Neuronal stem cell (in vitro differentiated cells): ENCODE measurements around the gene ATP1A2.

Source experiments
- DNase-seq: peaks from one replicate; pipeline ENCODE4 v3.0.0-alpha.2; 2013; ENCODE audit warnings: low spot score
- H2AFZ ChIP-seq: one replicate; pipeline ENCODE4 v1.6.1; 2013; ENCODE audit warnings: mild to moderate bottlenecking, low read length, inconsistent platforms
- H2AK5ac ChIP-seq: 2 replicates; pipeline ENCODE4 v1.6.1; 2013; ENCODE audit warnings: low read depth, mild to moderate bottlenecking, inconsistent platforms, low read length, moderate library complexity, mixed read lengths
- H2BK120ac ChIP-seq: 2 replicates; pipeline ENCODE4 v1.6.1; 2013; ENCODE audit warnings: low read depth, mild to moderate bottlenecking, inconsistent platforms, low read length, moderate library complexity, mixed read lengths
- H2BK12ac ChIP-seq: one replicate; pipeline ENCODE4 v1.6.1; 2013; ENCODE audit warnings: low read length, inconsistent platforms
- H2BK15ac ChIP-seq: 2 replicates; pipeline ENCODE4 v1.6.1; 2013; ENCODE audit warnings: mild to moderate bottlenecking, low read length, inconsistent platforms, mixed read lengths
- H2BK5ac ChIP-seq: one replicate; pipeline ENCODE4 v1.6.1; 2013; ENCODE audit warnings: inconsistent platforms, mild to moderate bottlenecking, low read length, moderate library complexity
- H3K14ac ChIP-seq: one replicate; pipeline ENCODE4 v1.6.1; 2013; ENCODE audit warnings: low read length, inconsistent platforms
- H3K18ac ChIP-seq: 2 replicates; pipeline ENCODE4 v1.6.1; 2013; ENCODE audit warnings: low read length, inconsistent platforms
- H3K23ac ChIP-seq: 2 replicates; pipeline ENCODE4 v1.6.1; 2013; ENCODE audit warnings: low read depth, mild to moderate bottlenecking, mixed read lengths, low read length, inconsistent platforms; ENCODE audit not compliant: poor library complexity
- H3K27ac ChIP-seq: replicated peaks from 3 replicates; pipeline ENCODE4 v1.5.1; 2013; ENCODE audit warnings: low read length, inconsistent platforms
- H3K27me3 ChIP-seq, 3 experiments: 2 replicates each; pipeline ENCODE4 v1.6.1; 2013; ENCODE audit warnings: low read length in 3 of 3, mild to moderate bottlenecking in 2 of 3, inconsistent platforms in 1 of 3, low read depth in 1 of 3, mixed read lengths in 1 of 3, moderate library complexity in 1 of 3; ENCODE audit not compliant: control insufficient read depth in 3 of 3, insufficient read depth in 3 of 3
- H3K36me3 ChIP-seq, 2 donors: replicated peaks in 1 of 2; 2 replicates each; pipeline ENCODE4 v1.6.1; 2013; ENCODE audit warnings: low read length in 2 of 2; ENCODE audit not compliant: control insufficient read depth in 2 of 2, insufficient read depth in 2 of 2
- H3K4ac ChIP-seq: 2 replicates; pipeline ENCODE4 v1.6.1; 2013; ENCODE audit warnings: inconsistent platforms, mild to moderate bottlenecking, low read length, moderate library complexity
- H3K4me1 ChIP-seq, 2 donors: 1 replicate in 1 of 2; 2 replicates in 1 of 2; pipeline ENCODE4 v1.6.1; 2013; ENCODE audit warnings: low read length in 2 of 2, low read depth in 1 of 2; ENCODE audit not compliant: control insufficient read depth in 2 of 2, insufficient read depth in 1 of 2
- H3K4me2 ChIP-seq: one replicate; pipeline ENCODE4 v1.6.1; 2013; ENCODE audit warnings: mild to moderate bottlenecking, low read length, inconsistent platforms; ENCODE audit not compliant: insufficient read depth, poor library complexity, severe bottlenecking
- H3K4me3 ChIP-seq, 2 donors: 2 replicates each; pipeline ENCODE4 v1.5.1; 2013; ENCODE audit warnings: low read length in 2 of 2, mild to moderate bottlenecking in 2 of 2, inconsistent platforms in 1 of 2, moderate library complexity in 1 of 2
- H3K79me1 ChIP-seq: one replicate; pipeline ENCODE4 v1.6.1; 2013; ENCODE audit warnings: low read depth, mild to moderate bottlenecking, inconsistent platforms, low read length, moderate library complexity
- H3K9ac ChIP-seq: one replicate; pipeline ENCODE4 v1.6.1; 2013; ENCODE audit warnings: mild to moderate bottlenecking, low read depth, low read length, inconsistent platforms; ENCODE audit not compliant: poor library complexity
- H3K9me3 ChIP-seq, 2 donors: replicated peaks in 1 of 2; 2 replicates each; pipeline versions ENCODE3 to v1.6.1; 2013; ENCODE audit warnings: low read length in 2 of 2, mild to moderate bottlenecking in 2 of 2, inconsistent platforms in 1 of 2, low read depth in 1 of 2, mixed read lengths in 1 of 2, moderate library complexity in 1 of 2; ENCODE audit not compliant: control insufficient read depth in 2 of 2, insufficient read depth in 1 of 2
- H4K8ac ChIP-seq: one replicate; pipeline ENCODE4 v1.6.1; 2013; ENCODE audit warnings: low read depth, mild to moderate bottlenecking, inconsistent platforms, low read length, moderate library complexity
- H4K91ac ChIP-seq: one replicate; pipeline ENCODE4 v1.6.1; 2013; ENCODE audit warnings: low read length, low read depth, mild to moderate bottlenecking, inconsistent platforms; ENCODE audit not compliant: poor library complexity
- WGBS, 2 donors: extraction: QIAGEN DNeasy Blood & Tissue Kit; methylation state at CpG; one replicate each; pipeline ENCODE4 v1.1.7; 2013; ENCODE audit warnings: missing lambda C conversion rate in 2 of 2, mixed read lengths in 1 of 2; ENCODE audit not compliant: insufficient read length in 2 of 2, insufficient replicate concordance in 1 of 2; ENCODE audit errors: extremely low coverage in 2 of 2; 5-methylcytosine and 5-hydroxymethylcytosine counted together

The ATP1A2 gene

DNA sequence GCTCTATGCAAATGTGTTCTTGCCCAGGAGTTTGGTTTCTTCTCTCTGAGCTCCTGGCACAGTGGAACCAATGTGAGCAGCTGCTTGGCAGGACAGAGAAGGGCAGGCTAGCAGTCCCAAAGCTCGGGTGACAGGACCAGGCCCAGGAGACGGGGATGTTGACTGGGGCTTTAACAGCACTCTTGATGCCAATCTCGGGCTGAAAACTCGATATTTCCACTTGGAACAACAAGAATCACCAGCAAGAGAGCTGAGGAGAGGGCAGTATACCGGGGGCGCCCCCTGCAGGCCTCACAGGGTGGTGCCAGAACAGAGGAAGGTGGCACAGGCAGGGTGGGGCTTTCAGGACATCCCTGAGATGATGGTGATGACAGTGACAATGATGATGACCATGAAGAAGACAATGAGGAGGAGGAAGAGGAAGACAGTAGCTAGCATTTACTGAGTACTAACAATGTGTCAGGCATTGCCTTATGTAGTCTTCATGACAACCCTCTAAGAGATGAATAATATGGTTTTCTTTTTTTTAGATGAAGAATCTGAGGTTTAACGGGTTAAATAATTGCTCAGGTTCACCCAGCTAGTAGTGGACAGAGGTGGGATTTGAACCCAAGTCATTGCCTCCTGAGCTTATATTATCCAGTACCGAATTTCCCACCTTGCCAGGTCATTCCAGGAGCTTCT, 36.9 kb upstream of the ATP1A2 start:
- H3K9me3 ChIP-seq = no peaks in the 10 kb centered on the region
- DNase-seq = no peak
- no peak overlapping the region for H3K4ac ChIP-seq
- no peak overlapping the region for H2BK5ac ChIP-seq
- H3K27ac ChIP-seq = no peak overlapping the region
- peaks cover 0 to 66% (median 32%) of the 10 kb centered on the region in 3 experiments for H3K27me3 ChIP-seq
- H2AK5ac ChIP-seq = no peak overlapping the region
- H3K79me1 ChIP-seq = no peaks in the 10 kb centered on the region
- no CpG with 5 or more reads among the region's 8 CpGs for WGBS, 2 donors
- no peak overlapping the region for H2BK15ac ChIP-seq
- no peak overlapping the region for H3K4me3 ChIP-seq
- no peak overlapping the region for H3K4me2 ChIP-seq
- H3K36me3 ChIP-seq = no peaks in the 10 kb centered on the region
- H3K23ac ChIP-seq = peak overlapping the region; percentile 8
- H4K91ac ChIP-seq = no peak overlapping the region
- no peak overlapping the region for H3K9ac ChIP-seq
- no peak overlapping the region for H2BK120ac ChIP-seq
- no peak overlapping the region for H2BK12ac ChIP-seq
- no peak overlapping the region for H3K14ac ChIP-seq
- H2AFZ ChIP-seq = no peak overlapping the region
- H4K8ac ChIP-seq = no peak overlapping the region
- no peaks in the 10 kb centered on the region for H3K4me1 ChIP-seq
- no peak overlapping the region for H3K18ac ChIP-seq

- Histone ChIP-seq H3K36me3 (no peaks in the 10 kb centered on the region), H3K4ac (no peak overlapping the region), H3K27me3 (peaks cover 0 to 59% (median 40%) of the 10 kb centered on the region in 3 experiments), H4K91ac (no peak overlapping the region), H3K4me1 (peaks cover 0 to 3% of the 10 kb centered on the region in 2 donors), H2BK120ac (no peak overlapping the region), H3K9me3 (no peaks in the 10 kb centered on the region), H3K14ac (no peak overlapping the region), H3K18ac (no peak overlapping the region), H3K79me1 (no peaks in the 10 kb centered on the region), H2BK5ac (no peak overlapping the region), H2BK15ac (no peak overlapping the region), H3K27ac (no peak overlapping the region), H3K9ac (no peak overlapping the region), H3K4me2 (no peak overlapping the region), H3K4me3 (no peak overlapping the region), H3K23ac (no peak overlapping the region), H2AFZ (no peak overlapping the region), H4K8ac (no peak overlapping the region), H2AK5ac (no peak overlapping the region), H2BK12ac (no peak overlapping the region)
- no peak for DNase-seq
- no CpG with 5 or more reads among the region's 4 CpGs for WGBS, 2 donors
Observed at GRCh38 chr1:160079448-160079847, 36.1 kb upstream of the ATP1A2 start.

DNA sequence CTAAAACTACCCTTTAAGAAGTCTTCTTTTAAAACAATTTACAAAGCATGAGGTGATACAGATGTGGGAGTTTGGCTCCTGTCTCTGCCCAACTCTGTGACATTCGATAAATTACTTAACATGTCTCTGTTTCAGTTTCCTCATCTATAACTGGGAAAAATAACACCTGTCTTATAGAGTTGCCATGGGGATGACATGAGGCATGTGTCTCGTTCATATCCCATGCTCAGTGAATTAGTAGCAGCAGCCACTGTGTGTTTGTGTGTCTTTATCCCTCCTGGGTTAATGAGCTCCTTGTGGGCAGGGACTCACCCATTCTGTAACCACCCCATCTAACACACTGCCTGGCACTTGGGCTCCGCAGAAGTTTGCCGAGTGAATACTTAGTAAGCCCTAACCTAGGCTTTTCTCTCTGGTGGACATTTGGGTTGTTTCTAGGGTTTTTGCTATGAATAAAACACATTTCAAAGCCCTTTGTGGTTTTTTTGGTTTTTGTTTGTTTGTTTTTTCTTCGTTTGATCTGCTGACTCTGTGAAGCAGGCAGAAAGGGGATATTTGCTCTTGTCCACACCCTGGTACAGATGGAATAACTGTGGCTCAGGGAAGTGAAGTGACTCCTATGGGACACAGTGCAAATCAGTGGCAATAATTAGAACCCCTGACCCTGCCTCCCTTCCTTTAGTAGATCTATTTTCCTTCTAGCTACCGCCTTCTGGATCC, 35.0 kb upstream of the ATP1A2 start:
- Histone ChIP-seq H2BK12ac (no peak overlapping the region), H2BK5ac (no peak overlapping the region), H2AFZ (no peak overlapping the region), H3K9me3 (no peaks in the 10 kb centered on the region), H3K4ac (no peak overlapping the region), H2BK120ac (no peak overlapping the region), H3K27me3 (peaks cover 0 to 48% (median 42%) of the 10 kb centered on the region in 3 experiments), H4K8ac (no peak overlapping the region), H3K79me1 (no peaks in the 10 kb centered on the region), H3K27ac (no peak overlapping the region), H3K18ac (no peak overlapping the region), H2BK15ac (no peak overlapping the region), H3K14ac (no peak overlapping the region), H3K36me3 (no peaks in the 10 kb centered on the region), H4K91ac (no peak overlapping the region), H3K9ac (no peak overlapping the region), H3K4me2 (no peak overlapping the region), H3K23ac (no peak overlapping the region), H3K4me3 (no peak overlapping the region), H3K4me1 (peaks cover 0 to 3% of the 10 kb centered on the region in 2 donors), H2AK5ac (no peak overlapping the region)
- WGBS, 2 donors = no CpG with 5 or more reads among the region's 6 CpGs
- DNase-seq = no peak

DNA sequence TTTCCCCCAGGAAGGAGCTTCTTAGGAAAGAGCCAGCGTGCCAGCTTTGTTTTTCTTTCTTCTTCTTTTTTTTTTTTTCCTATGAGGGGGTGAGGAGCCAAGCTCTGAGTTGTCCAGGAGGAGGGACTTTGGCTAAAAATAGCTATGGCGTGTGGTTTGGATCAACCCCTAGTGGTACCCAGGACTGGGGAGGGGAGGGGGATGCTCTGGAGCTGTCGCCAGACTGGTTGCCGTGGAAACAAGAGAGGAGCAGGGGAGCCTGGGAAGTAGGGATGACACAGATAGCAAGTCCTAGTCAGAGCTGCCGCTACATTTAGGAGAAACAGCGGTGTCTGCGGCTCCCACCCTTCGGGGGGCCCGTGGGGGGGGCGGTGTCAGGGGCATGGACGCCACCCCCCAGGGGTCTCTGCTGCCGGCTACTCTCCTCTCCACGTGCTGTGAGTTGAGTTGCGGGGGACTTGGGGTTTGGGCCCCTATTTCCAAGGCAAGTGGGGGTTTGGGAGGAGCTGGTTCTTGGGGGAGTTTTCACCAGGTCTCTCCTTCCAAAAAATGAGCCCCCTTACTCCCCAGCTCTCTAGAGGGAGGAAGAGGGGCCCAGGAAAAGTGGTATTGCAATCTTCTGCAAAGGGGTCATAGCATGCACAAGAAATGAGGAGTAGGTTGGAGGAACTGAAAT, 34.2 kb upstream of the ATP1A2 start, which contains the start of gene KCNJ9:
TSS of gene KCNJ9 (plus strand) at position 278 of the 676 bp plus-strand sequence. CDS start 2,493 bp downstream, outside the sequence.
- no peak within 1 kb of the TSS for H2BK5ac ChIP-seq
- peaks cover 3% of the 10 kb centered on the region in 2 donors for H3K4me1 ChIP-seq
- H3K14ac ChIP-seq = no peak within 1 kb of the TSS
- no peak within 1 kb of the TSS for H3K9ac ChIP-seq
- H4K8ac ChIP-seq = no peak within 1 kb of the TSS
- peaks cover 0 to 42% (median 39%) of the 10 kb centered on the region in 3 experiments for H3K27me3 ChIP-seq
- no peak within 1 kb of the TSS for H4K91ac ChIP-seq
- no peaks in the 10 kb centered on the region for H3K9me3 ChIP-seq
- no peak within 1 kb of the TSS for H3K4me3 ChIP-seq
- H3K36me3 ChIP-seq = no peaks in the 10 kb centered on the region
- no peak within 1 kb of the TSS for H2AK5ac ChIP-seq
- no peaks in the 10 kb centered on the region for H3K79me1 ChIP-seq
- WGBS, 2 donors = no CpG with 5 or more reads among the region's 14 CpGs
- DNase-seq = no peak
- no peak within 1 kb of the TSS for H3K4me2 ChIP-seq
- H2BK12ac ChIP-seq = no peak within 1 kb of the TSS
- no peak within 1 kb of the TSS for H3K18ac ChIP-seq
- no peak within 1 kb of the TSS for H2BK120ac ChIP-seq
- H3K4ac ChIP-seq = no peak within 1 kb of the TSS
- no peak within 1 kb of the TSS for H3K23ac ChIP-seq
- H3K27ac ChIP-seq = no peak within 1 kb of the TSS
- no peak within 1 kb of the TSS for H2AFZ ChIP-seq
- no peak within 1 kb of the TSS for H2BK15ac ChIP-seq
